Measurements from ENCODE around the gene DACT3.
"Not testable (repeated sequence)": the region's sequence is repeated elsewhere in the genome, so short reads cannot be mapped to it uniquely, and the experiment has no call there.

DACT3 gene

GRCh38 chr19:46633130-46633529 lies 27.9 kb downstream of the DACT3 start:
- no peak for FAIRE-seq

DNA sequence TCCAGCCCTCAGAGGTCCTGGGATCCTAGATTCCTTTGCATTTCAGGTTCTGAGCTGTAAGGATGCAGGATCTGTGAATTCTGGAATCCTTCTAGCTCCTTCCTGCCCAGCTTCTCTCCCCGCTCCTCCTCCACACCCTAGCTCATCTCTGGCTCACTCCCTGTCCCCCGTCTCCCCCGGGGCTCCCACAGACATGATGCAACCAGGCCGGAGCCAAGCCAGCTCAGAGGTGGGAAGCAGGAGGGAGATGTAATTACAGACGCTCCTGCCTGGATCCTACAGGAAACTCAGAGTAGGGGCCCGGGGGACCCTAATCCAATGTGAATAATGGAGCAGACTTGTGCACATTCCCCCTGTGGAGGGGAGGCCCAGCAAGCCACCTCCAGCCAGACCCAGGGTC lies 29.5 kb downstream of the DACT3 start:
- no peak for FAIRE-seq

- FAIRE-seq = no peak
These were observed 30.3 kb downstream of the DACT3 start for GRCh38 chr19:46630586-46631205.

GRCh38 chr19:46629546-46630025 lies 31.4 kb downstream of the DACT3 start:
- FAIRE-seq = no peak

- FAIRE-seq = not testable (repeated sequence)
These were observed 32.0 kb downstream of the DACT3 start for GRCh38 chr19:46628970-46629369.

DNA sequence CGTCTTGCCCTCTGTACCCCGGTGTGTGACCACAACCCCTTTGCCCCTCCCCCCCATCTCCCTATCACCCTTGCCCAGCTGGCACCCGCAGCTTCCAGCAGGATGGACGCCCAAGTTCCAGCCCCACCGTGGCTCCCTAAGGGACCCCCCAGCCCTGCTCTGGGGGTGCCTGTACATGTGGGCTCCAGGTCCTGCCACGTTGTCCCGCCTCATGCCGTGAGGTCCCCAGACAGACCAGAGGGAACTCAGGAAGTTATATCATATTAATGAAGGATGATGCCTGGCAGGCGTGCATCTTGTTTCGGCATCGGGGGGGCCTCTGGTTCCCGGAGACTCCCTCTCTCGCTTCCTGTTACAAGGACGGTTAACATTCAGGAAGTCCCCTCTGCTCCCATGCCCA lies 34.5 kb downstream of the DACT3 start:
- FAIRE-seq = no peak

DNA sequence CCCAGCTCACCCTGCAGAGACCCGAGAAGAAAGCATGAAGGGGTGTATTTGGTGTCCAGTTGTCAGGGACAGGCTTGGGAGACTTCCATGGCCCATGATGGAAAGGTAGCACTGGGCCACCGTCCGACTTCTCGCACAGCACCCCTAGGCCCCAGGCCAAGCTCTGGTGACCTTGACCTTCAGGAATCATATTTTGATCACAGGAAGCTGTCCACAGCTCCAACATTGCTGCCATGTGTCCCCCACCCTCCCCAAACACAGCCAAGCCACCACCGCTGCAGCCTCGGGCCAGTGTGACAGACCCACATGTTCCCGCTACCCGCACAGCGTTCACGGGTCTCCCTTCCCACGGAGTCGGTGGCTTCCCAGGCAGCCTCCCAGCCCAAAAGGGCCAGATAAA lies 35.3 kb downstream of the DACT3 start:
- FAIRE-seq = no peak

GRCh38 chr19:46624958-46625661 lies 35.9 kb downstream of the DACT3 start, which contains the start of gene PTGIR:
Gene PTGIR (minus strand): TSS chr19:46625089. CDS start chr19:46624225, 864 bp downstream.
- no peak for FAIRE-seq

- no peak for FAIRE-seq
These were observed 37.0 kb downstream of the DACT3 start for GRCh38 chr19:46623915-46624502.

DNA sequence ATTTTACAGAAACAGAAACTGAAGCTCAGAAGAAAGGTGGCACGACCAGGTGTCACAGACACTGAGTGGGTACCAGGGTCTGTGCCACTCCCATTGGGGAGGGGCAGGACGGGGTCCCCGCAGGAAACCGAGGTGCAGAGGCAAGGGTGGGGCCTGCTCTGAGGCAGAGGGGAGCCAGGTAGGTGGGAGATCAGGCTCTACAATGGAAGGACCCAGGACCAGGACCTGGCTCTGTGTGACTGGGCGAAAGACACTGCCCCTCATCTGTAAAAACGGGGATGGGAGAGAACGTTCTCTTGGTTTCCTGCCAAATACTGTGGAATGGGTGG lies 38.9 kb downstream of the DACT3 start:
- no peak for FAIRE-seq

DNA sequence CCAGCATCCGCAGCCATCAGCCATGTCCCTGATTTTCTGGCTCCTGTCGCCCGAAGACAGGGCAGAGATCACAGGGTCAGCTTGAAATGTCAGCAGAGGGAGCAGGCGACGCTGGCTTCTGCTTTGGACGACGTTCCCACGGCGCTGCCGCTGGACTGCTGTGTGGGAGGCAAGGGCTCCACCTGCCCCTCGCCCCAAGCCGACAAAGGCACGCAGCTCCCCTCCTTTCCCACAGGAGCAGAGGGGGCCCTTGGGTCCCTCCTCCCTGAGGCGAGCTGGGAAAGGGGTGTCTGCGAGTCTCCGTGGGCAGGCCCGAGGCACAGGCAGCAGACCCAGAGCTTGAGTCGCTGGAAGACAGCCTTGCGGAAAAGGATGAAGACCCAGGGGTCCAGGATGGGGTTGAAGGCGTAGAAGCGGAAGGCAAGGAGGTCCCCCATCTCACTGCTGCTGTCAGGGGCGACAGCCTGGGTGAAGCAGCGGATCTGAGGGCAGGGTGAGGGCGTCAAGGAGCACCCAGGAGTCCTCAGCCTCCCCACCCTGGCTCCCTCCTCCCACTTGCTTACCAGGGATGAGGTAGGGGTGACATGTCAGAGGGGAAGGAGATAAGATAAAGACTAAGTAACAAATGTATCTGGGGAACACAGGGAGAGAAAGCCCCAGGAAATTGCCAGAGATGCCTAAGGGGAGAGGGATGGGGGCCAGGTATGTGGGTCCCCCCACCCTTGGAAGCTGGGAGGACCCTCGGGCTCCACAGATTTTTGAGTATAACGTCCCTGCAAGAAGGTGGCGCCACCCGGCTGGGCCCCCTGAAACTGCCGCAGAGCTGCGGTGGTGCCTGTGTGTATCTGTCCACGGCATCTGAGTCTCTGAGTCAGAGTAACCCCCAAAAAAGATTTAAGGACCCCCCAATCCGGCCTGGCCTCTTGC lies 39.5 kb downstream of the DACT3 start:
- FAIRE-seq = no peak

DNA sequence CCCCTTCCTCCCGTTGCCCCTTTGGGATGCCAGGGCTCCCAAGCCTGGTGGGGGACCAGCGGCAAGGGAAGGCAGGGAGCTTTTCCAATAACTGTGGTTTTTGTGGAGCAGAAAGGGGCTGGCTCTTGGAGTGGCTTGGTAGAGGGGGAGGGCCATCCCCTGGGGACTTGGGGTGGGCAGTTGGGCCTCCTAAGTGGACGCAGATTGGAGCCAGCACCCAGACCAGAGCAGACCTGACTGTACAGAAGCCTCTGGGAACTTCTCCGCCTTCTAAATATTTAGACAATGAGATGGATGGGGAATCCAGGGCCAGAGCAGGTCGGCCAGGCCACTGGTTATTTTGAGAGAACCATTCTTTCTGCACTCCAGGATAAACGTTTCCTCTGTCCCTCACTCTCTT lies 40.3 kb downstream of the DACT3 start:
- no peak for FAIRE-seq

DNA sequence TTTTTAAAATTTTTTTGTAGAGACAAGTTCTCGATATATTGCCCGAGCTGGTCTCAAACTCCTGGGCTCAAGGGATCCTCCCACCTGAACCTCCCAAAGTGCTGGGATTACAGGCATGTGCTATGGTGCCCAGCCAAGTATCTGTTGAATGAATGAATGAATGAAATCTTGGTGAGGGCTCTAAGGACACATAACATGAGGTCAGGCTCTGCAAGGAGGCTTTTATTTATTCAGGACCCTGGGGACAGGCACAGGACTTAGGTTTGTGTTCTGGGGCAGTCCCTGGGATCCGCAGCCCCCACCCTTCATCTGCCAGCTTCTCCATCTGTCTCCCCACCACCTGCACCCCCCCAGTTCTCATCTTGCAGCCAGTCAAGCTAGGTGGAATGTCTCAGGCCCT lies 40.7 kb downstream of the DACT3 start:
- FAIRE-seq = no peak

GRCh38 chr19:46618670-46619231 lies 42.2 kb downstream of the DACT3 start:
- FAIRE-seq = no peak

DNA sequence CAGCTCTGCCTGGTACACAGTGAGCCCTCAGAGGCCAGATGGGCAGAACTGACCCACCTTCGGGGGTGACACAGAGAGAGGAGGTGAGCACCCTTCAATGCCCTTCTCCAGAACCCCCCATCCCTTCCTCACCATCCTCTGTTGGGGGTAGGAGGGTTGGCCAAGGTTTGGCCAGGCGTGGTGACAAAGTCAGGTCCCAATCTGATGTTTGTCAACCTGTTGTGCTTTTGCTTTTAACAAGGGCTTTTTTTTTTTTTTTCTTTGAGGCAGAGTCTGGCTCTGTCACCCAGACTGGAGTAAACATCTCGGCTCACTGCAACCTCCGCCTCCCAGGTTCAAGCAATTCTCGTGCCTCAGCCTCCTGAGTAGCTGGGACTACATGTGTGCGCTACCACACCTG lies 43.4 kb downstream of the DACT3 start:
- FAIRE-seq = no peak

- FAIRE-seq = no peak
These were observed 44.2 kb downstream of the DACT3 start for GRCh38 chr19:46616631-46617322.

- FAIRE-seq = no peak
These were observed 45.0 kb downstream of the DACT3 start for GRCh38 chr19:46615966-46616365.

DNA sequence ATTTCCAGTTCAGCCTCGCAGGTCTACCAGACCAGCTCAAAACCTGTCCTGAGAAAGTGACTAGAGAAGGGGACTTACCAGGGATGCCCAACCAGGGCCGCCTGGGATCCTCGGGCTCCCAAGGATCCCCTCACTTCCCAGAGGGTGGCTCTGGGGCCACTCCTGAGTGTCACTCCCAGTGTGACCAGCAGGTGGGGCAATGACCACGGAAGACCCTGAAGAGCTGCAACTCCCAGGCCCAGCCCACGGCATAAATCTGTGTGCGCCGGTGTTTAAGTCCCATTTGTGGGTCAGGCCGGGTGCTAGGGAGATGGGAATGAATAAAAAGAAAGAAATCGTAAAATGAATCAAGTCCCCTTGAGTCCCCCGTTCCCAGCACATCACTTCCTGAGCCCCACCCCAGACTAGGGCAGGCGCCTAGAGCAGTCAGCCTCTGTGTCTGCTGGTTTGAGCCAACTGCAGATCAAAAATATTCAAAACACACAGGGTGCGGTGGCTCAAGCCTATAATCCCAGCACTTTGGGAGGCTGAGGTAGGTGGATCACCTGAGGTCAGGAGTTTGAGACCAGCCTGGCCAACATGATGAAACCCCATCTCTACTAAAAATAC lies 46.8 kb downstream of the DACT3 start:
- FAIRE-seq = no peak

DNA sequence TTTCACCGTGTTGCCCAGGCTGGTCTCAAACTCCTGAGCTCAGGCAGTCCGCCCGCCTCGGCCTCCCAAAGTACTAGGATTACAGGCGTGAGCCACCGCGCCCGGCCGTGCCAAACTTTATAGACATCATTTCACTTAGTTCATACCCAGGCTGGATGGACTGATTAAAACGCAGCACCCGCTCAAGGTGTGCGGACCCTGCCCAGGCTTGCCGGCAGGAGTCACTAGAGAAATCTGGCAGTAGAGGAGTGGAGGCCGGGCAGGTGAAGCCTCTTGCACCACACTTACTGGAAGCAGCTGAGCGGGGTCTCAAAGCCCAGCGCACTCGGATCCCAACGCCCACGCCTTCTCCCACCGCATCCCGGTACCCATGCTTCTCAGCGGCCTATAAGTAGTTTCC lies 47.5 kb downstream of the DACT3 start:
- no peak for FAIRE-seq

DNA sequence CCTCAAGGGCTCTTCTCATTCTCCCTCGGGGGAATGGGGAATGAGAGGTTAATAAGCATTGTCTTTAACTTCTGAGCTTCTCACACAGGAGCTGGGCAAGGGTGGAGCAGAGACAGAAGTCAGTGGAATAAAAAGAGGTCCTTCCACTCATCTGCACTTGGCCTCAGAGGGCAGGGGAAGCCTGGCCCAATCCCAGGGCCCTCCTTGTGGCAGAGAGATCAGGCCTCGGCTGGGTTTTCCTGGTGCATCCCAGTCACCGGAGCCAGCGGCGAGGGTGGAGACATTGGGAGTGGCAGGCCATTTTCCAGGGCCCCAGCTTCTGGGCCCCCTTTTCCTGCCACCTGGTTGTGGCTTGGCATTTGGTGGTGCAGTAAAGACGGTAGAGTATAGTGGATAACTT lies 49.2 kb downstream of the DACT3 start:
- no peak for FAIRE-seq

- FAIRE-seq = no peak
These were observed 49.9 kb downstream of the DACT3 start for GRCh38 chr19:46610851-46611770.
